Measurements from ENCODE around the gene DYNC2LI1. TPM values are rescaled to one million over a fixed set of nuclear protein-coding genes. Genes with fewer than 3 reads are reported as not detected.

The DYNC2LI1 gene
- total and polyA plus RNA-seq, 2 donors (not counting 1 experiment from before 2014, with no cell fraction given), result 3.8 to 11.4 TPM

DNA sequence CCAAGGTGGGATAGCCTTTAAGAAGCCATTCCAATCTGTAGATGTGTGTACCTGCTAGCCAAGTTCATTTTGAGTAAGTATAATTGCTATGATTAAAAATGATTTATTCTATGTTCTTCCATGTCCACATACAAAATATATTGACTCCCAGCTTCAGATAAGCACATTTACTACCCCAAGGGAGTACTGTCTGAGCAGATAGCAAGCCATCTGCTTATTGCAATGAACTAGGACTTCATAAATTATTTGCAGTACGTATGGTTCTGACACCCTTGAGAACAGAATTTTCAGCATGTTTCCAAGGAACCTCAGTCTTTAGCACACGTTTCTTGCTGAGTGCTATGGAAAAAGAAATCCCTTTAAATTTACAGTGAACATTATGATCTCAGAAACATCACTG lies 36.6 kb downstream of the DYNC2LI1 start:
- H3K4me2 ChIP-seq (replicated peaks; ENCODE audit: low read depth, low read length, poor library complexity, severe bottlenecking), result no peak overlapping the region
- H3K36me3 ChIP-seq (replicated peaks in 1 of 2; ENCODE audit: control extremely low read depth in 1 of 2, control insufficient read depth in 1 of 2, extremely low read depth in 1 of 2, insufficient read depth in 2 of 2, low read length in 1 of 2), result peaks cover 0 to 1% of the 10 kb centered on the region in 2 experiments
- H3K4me3 ChIP-seq (ENCODE audit: control extremely low read depth in 1 of 5, extremely low read depth in 1 of 5, insufficient read depth in 1 of 5, low read depth in 2 of 5, low read length in 4 of 5), result no peak overlapping the region
- no peaks in the 10 kb centered on the region for H3K4me1 Mint-ChIP-seq
- no peak overlapping the region for H3K27ac Mint-ChIP-seq
- CTCF ChIA-PET, result no interaction called here
- 100% methylated on average over 1 of the region's 2 CpGs for WGBS (ENCODE audit: insufficient coverage)
- TF ChIP-seq, protein P1, sequence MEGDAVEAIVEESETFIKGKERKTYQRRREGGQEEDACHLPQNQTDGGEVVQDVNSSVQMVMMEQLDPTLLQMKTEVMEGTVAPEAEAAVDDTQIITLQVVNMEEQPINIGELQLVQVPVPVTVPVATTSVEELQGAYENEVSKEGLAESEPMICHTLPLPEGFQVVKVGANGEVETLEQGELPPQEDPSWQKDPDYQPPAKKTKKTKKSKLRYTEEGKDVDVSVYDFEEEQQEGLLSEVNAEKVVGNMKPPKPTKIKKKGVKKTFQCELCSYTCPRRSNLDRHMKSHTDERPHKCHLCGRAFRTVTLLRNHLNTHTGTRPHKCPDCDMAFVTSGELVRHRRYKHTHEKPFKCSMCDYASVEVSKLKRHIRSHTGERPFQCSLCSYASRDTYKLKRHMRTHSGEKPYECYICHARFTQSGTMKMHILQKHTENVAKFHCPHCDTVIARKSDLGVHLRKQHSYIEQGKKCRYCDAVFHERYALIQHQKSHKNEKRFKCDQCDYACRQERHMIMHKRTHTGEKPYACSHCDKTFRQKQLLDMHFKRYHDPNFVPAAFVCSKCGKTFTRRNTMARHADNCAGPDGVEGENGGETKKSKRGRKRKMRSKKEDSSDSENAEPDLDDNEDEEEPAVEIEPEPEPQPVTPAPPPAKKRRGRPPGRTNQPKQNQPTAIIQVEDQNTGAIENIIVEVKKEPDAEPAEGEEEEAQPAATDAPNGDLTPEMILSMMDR (IDR thresholded peaks at IDR 0.05), result no peak
- TF ChIP-seq EZH2 (IDR thresholded peaks at IDR 0.05; ENCODE audit: borderline replicate concordance, insufficient read depth, low read depth, low read length, poor library complexity, severe bottlenecking), result no peak
- no peak overlapping the region for H3K4me3 Mint-ChIP-seq
- no peak overlapping the region for H2AFZ ChIP-seq (ENCODE audit: insufficient read depth, low read depth, low read length, poor library complexity, severe bottlenecking)
- H3K9ac ChIP-seq (ENCODE audit: low read length), result no peak overlapping the region
- no peaks in the 10 kb centered on the region for H4K20me1 ChIP-seq (ENCODE audit: control insufficient read depth, insufficient read depth, low read length, poor library complexity, severe bottlenecking)
- no peak overlapping the region for H3K27ac ChIP-seq (ENCODE audit: low read length in 2 of 2)
- POLR2A ChIA-PET, result no interaction called here
- no peaks in the 10 kb centered on the region for H3K79me2 ChIP-seq (ENCODE audit: control insufficient read depth, insufficient read depth, low read length)
- DNase-seq, result no peak
- no peak for ATAC-seq (ENCODE audit: low read depth)
- no peaks in the 10 kb centered on the region for H3K27me3 Mint-ChIP-seq
- intact Hi-C loops (cut with micrococcal nuclease), result no loop called here
- H3K27me3 ChIP-seq (replicated peaks in 1 of 4; ENCODE audit: control extremely low read depth in 1 of 4, control insufficient read depth in 3 of 4, insufficient read depth in 4 of 4, low read length in 3 of 4), result no peaks in the 10 kb centered on the region
- no peaks in the 10 kb centered on the region for H3K9me3 Mint-ChIP-seq (ENCODE audit: insufficient read depth)
- no peaks in the 10 kb centered on the region for H3K4me1 ChIP-seq (ENCODE audit: control insufficient read depth in 2 of 2, insufficient read depth in 2 of 2, low read length in 2 of 2)
- H3K9me3 ChIP-seq (ENCODE audit: control extremely low read depth in 1 of 3, control insufficient read depth in 2 of 3, insufficient read depth in 1 of 3, low read length in 2 of 3), result no peaks in the 10 kb centered on the region

DNA sequence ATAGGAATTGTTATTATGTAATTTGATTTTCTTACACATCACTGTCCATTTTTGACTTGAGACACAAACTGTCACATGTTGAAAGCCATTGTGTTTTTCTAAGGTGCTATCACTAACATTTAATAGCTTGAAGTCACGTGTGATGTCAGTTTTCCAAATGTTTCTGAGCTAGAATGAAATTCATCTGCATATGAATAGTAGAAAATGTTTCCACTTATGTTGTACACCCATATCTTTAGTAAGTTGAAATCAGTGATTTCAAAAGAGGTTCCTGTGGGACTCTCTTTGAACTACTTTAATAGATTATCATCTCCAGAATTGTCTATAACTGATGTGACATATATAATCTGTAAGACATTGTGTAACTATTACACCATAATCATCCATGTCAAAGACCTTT lies 37.0 kb downstream of the DYNC2LI1 start:
- H3K27ac Mint-ChIP-seq, result no peak overlapping the region
- Histone ChIP-seq H3K27ac (ENCODE audit: low read length in 2 of 2) (no peak overlapping the region), H3K9me3 (ENCODE audit: control extremely low read depth in 1 of 3, control insufficient read depth in 2 of 3, insufficient read depth in 1 of 3, low read length in 2 of 3) (no peaks in the 10 kb centered on the region), H3K4me1 (ENCODE audit: control insufficient read depth in 2 of 2, insufficient read depth in 2 of 2, low read length in 2 of 2) (no peaks in the 10 kb centered on the region), H3K9ac (ENCODE audit: low read length) (no peak overlapping the region), H3K36me3 (replicated peaks in 1 of 2; ENCODE audit: control extremely low read depth in 1 of 2, control insufficient read depth in 1 of 2, extremely low read depth in 1 of 2, insufficient read depth in 2 of 2, low read length in 1 of 2) (peaks cover 0 to 1% of the 10 kb centered on the region in 2 experiments), H3K4me2 (replicated peaks; ENCODE audit: low read depth, low read length, poor library complexity, severe bottlenecking) (no peak overlapping the region), H2AFZ (ENCODE audit: insufficient read depth, low read depth, low read length, poor library complexity, severe bottlenecking) (no peak overlapping the region), H4K20me1 (ENCODE audit: control insufficient read depth, insufficient read depth, low read length, poor library complexity, severe bottlenecking) (no peaks in the 10 kb centered on the region), H3K4me3 (ENCODE audit: control extremely low read depth in 1 of 5, extremely low read depth in 1 of 5, insufficient read depth in 1 of 5, low read depth in 2 of 5, low read length in 4 of 5) (no peak overlapping the region), H3K27me3 (replicated peaks in 1 of 4; ENCODE audit: control extremely low read depth in 1 of 4, control insufficient read depth in 3 of 4, insufficient read depth in 4 of 4, low read length in 3 of 4) (no peaks in the 10 kb centered on the region), H3K79me2 (ENCODE audit: control insufficient read depth, insufficient read depth, low read length) (no peaks in the 10 kb centered on the region)
- no CpG with 5 or more reads among the region's 1 CpG for WGBS (ENCODE audit: insufficient coverage)
- ChIA-PET CTCF (no interaction called here), POLR2A (no interaction called here)
- intact Hi-C loops (cut with micrococcal nuclease), result no loop called here
- ATAC-seq (ENCODE audit: low read depth), result no peak
- H3K4me1 Mint-ChIP-seq, result no peaks in the 10 kb centered on the region
- TF ChIP-seq, protein P1 (IDR thresholded peaks at IDR 0.05), result no peak
- TF ChIP-seq EZH2 (IDR thresholded peaks at IDR 0.05; ENCODE audit: borderline replicate concordance, insufficient read depth, low read depth, low read length, poor library complexity, severe bottlenecking), result no peak
- no peak overlapping the region for H3K4me3 Mint-ChIP-seq
- no peaks in the 10 kb centered on the region for H3K27me3 Mint-ChIP-seq
- no peaks in the 10 kb centered on the region for H3K9me3 Mint-ChIP-seq (ENCODE audit: insufficient read depth)
- no peak for DNase-seq

Measured in B cell (primary cell).